ENCODE data around the gene PRKAR2B. TPM values are rescaled to one million over a fixed set of nuclear protein-coding genes. Genes with fewer than 3 reads are reported as not detected.

PRKAR2B gene
- total RNA-seq, 4 donors from 2014 or later: 97.3 to 411 (median 236) TPM

GRCh38 chr7:107016312-107016711 is 28.2 kb upstream of the PRKAR2B start:
- TF ChIP-seq CTCF (IDR thresholded peaks at IDR 0.05): no peak
- ATAC-seq (ENCODE audit: low FRiP score): no peak
- no peak for DNase-seq (ENCODE audit: low spot score)

GRCh38 chr7:107017965-107018719 is 26.4 kb upstream of the PRKAR2B start:
- DNase-seq (ENCODE audit: low spot score): no peak
- TF ChIP-seq CTCF (IDR thresholded peaks at IDR 0.05): no peak
- no peak for ATAC-seq (ENCODE audit: low FRiP score)

GRCh38 chr7:107020400-107020799 is 24.1 kb upstream of the PRKAR2B start:
- TF ChIP-seq CTCF (IDR thresholded peaks at IDR 0.05): no peak
- ATAC-seq (ENCODE audit: low FRiP score) (no peak), DNase-seq (ENCODE audit: low spot score) (no peak)

- ATAC-seq (ENCODE audit: low FRiP score): no peak
- TF ChIP-seq CTCF (IDR thresholded peaks at IDR 0.05): no peak
- DNase-seq (ENCODE audit: low spot score): no peak
These were observed 22.9 kb upstream of the PRKAR2B start for GRCh38 chr7:107021600-107021999.

- DNase-seq (ENCODE audit: low spot score) (no peak), ATAC-seq (ENCODE audit: low FRiP score) (no peak)
- no peak for TF ChIP-seq CTCF (IDR thresholded peaks at IDR 0.05)
These were observed 20.9 kb upstream of the PRKAR2B start for GRCh38 chr7:107023522-107024151.

GRCh38 chr7:107024906-107025305 is 19.6 kb upstream of the PRKAR2B start:
- no peak for TF ChIP-seq CTCF (IDR thresholded peaks at IDR 0.05)
- no peak for DNase-seq (ENCODE audit: low spot score)
- no peak for ATAC-seq (ENCODE audit: low FRiP score)

All from omental fat pad (tissue), 4 donors.